Activated CD8-positive, alpha-beta memory T cell treated with anti-CD3 and anti-CD28 coated beads, Interleukin-2, amount 50 U/mL, for 24 hours (primary cell): ENCODE data around the gene ZNF532.

Experiments used
- DNase-seq: peaks from one replicate; pipeline ENCODE4 v3.0.0-alpha.2; 2020; ENCODE audit errors: extremely low read depth

Gene ZNF532

GRCh38 chr18:58978916-58979315 lies 114.2 kb downstream of the ZNF532 start:
- DNase-seq, result no peak

GRCh38 chr18:58979615-58980014 lies 114.9 kb downstream of the ZNF532 start:
- no peak for DNase-seq

GRCh38 chr18:58980991-58981390 lies 116.3 kb downstream of the ZNF532 start:
- no peak for DNase-seq

GRCh38 chr18:58983260-58984155 lies 118.8 kb downstream of the ZNF532 start:
- no peak for DNase-seq

DNA sequence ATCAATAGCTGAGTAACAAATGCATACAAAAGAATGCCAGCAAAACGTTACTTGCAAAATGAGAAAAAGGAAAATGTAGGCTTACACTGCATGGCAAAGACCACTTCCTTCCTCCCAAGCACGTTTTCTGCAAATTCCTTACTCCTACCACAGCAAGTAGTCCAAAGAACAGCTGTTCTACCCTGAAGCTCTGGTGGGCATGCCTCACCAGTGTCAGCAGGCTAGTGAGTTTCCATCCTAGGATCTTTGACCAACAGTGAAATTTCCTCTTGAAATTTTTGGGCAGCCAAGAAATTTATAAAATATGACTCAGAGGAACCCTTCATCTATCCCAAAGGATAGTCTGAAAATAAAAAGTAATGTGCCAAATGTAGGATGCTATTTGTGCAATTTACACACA lies 123.9 kb downstream of the ZNF532 start:
- DNase-seq, result no peak

DNA sequence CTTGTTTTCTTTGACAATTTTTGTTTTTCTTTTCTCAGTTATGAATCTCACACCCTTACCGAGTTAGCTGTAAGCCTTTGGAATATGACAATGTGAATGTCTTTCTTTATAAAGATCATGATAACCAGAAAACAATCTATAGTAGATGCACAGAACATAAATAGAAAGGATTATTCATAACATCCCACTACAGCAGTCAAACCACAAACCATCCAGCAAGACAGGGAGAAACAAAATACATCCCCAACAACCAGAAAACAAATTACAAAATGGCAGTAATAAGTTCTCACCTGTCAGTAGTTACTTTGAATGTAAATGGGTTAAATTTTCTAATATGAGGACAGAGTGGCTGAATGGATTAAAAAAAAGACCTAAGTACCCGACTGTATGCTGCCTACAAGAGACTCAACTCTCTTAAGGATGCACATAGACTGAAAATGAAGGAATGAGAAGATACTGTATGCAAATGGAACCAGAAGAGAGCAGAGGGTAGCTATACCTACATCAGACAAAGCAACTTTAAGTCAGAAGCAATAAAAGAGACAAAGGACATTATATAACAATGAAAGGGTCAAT lies 124.6 kb downstream of the ZNF532 start:
- DNase-seq, result no peak

DNA sequence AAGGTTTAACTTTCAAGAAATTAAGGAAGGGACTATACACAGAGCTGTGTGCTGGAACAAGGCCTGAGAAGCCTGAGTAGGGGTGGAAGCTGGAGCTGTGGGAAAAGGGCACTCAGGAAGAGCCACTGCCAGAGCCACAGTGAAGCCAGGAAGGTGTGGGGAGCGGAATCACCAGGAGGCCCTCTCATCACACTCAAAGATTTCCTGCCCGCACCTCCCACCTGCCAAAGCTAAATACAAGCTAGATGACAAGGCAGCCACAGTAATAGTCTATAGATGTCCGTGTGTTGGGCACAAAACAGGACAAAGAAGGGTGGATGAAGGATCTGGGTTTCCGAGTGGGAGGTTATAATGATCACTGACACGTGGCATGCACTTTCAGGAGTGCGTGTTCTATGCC lies 126.0 kb downstream of the ZNF532 start:
- DNase-seq, result no peak

GRCh38 chr18:58991167-58991798 lies 126.6 kb downstream of the ZNF532 start:
- DNase-seq, result no peak

DNA sequence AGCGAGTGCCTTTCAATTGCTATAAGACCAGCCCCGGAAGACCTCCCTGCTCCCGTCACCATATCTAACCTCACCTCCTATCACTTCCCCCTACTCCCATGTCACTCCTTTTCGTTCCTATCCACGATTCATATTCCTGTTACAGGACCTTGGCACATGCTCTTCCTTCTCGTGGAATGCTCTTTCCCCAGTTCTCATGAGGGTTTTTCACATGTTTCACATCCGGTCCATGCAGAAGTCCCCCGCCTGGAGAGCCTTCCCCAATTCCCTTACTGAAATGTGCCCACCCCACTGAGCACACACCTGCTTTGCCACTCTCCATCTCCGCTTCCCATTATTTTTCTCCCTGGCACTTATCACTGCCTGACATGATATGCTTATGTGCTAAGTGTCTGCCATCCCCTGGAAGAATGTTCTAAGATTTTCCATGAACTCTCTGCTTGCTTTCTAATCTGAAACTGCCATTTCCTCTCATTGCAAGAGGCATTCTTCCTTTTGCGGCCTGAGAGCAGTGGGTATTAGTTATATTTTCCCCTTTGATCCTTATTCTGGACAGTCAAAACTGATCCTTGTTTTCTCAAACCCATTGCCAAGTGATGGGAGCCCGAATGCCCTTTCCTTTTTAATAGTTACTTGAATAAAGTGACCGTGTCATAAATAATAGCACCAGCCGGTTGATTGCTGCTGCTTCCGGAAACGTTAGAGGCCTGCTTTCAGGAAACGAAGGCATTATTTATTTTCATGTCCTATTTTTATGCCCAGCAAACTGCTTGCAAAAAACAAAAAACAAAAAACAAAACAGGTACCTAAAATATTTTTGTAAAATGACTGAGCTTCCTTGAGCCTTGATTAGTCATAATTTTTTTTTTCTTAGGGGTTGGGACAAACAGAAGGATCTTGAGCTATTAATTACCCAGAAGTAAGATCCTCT lies 127.9 kb downstream of the ZNF532 start:
- DNase-seq, result no peak

DNA sequence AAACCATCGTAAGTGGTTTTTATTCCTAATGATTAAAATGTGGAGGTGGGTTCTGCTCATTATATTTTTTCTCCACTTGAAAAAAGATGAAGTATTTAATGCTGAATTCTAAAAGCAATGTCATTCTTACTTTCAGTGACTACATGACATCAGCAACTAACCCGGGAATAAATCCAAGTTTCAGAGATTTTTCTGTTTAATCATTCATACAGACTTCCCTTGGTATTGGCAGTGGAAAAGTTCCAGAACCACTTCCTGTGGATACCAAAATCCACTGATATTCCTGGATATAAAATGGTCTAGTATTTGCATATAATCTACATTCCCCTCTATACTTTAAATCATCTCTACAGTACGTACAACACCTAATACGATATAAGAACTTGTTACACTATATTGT lies 128.6 kb downstream of the ZNF532 start:
- no peak for DNase-seq

- no peak for DNase-seq
Observed at GRCh38 chr18:58995663-58996062, 131.0 kb downstream of the ZNF532 start.

DNA sequence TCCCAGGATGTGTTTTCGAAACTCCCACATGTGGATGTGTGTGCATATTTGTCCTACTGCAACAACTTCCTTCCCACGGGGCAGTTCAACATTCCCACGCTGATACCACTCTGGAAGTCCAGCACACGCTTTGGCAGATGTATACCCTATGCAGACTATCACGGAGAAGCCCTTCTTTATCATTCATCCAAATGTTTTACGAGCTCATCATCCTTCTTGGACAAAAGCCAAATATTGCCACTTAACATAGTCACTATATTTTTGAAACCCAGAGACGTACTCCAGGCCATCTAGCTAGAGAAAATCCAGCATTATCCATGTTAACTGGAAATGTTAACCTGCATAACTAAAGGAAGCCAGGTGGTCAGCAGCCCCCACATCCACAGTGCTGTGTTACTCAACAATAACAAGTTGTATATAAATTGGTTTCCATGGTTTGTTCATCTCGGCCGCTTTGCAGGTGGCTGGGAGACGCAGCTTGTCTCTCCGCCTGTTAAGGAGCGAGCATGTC lies 131.5 kb downstream of the ZNF532 start:
- DNase-seq, result no peak

DNA sequence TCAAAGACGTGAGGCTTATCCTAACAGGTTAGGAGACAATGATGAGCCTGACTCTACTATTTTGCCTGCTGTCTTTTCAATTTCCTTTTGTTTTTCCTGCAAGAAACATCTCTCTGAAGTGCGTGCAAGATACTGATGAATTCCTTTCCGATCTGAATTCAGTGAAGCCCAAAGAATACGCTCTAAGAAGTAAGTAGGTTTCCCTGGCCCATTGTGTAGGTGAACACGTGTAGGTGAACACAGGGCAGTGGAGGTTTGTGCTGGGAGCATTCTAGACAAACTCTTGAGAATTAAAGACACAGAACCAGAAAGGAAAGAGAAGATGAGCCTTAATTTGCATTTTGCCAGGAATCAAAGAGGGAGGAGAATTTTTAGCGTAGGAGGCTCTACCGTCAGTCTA lies 132.0 kb downstream of the ZNF532 start:
- DNase-seq, result no peak

DNA sequence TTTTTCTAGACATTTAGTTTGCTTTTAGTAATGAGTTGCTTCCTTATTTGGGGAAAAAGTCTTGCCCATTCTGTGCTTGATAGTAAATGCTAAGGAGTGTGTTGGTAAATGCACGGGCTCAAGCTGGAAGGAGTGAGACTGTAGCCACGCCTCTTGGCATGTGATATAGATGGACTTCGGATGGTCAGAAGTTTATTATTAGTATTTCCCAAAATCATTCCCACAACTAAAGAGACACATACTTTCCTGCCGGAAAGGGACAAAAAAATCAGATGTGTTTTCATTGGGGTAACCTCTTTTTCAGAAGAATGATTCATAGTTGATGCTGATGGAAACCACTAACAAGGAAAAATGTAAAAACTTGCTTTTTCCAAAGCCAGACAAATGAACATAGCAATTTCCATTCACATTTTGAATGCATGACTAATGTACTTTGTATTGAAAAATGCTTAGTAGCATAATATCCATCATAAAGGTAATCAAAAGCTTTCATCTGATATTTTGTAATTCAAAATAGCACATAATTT lies 133.2 kb downstream of the ZNF532 start:
- no peak for DNase-seq

DNA sequence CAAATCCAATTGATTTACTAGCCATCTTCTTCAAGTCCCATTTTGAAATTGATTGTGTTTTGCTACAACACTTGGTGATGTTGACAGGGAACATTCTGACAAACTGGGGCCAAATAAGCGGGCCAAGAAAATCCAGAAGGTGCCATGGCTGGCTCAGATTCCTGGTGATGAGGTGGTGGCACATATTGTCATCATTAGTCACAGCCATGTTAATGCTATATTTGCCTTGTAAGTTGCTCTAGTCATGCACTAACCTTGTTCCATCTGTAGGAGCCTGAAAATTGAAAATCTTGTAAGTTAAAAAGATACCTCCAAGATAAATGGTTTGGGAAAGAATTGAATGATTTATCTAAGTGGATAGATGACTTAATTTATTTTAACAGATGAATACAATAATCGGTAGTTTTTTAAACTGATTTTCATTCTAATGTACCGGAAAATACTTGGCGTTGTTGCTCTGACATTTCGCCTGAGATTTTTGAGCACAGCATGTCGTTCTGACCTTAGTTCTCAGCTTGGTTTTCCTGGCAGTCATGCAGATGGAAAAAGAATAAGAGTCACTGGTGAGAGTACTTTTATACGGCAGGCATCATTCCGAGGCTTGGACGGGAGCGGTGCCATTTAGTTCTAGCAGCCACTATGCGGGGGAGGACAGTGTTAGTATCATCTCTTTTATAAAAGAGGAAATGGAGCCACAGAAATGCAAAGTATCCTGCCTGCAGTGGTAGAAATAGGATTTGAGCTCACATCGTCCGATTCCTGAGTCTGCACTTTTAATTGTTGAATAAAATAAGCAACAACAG lies 133.9 kb downstream of the ZNF532 start:
- DNase-seq, result no peak

- no peak for DNase-seq
Observed at GRCh38 chr18:59001166-59001565, 136.5 kb downstream of the ZNF532 start.

DNA sequence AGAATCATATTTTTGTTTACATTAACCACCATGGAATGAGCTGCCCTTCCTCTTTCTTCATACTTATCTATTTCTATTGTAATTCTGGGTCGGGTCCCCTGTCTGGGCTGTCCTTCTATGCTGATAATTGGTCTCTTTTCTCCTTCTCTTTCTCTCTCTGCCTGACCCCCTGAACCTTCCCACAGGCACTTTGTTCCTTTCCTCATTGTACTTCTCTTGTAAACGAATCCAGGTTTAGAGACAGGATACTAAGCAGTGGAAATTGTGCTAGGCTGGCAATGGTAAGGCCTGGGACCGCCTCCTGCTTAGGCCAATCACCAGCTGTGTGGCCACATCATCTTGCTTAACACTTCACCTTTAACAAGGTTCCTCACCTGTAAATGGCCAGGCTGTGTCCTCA lies 137.0 kb downstream of the ZNF532 start:
- DNase-seq, result no peak

GRCh38 chr18:59002974-59003594 lies 138.4 kb downstream of the ZNF532 start:
- no peak for DNase-seq

GRCh38 chr18:59005262-59005661 lies 140.6 kb downstream of the ZNF532 start:
- DNase-seq, result no peak

- DNase-seq, result no peak
Observed at GRCh38 chr18:59006461-59007067, 141.9 kb downstream of the ZNF532 start.
